ENCODE data around the gene POMGNT2.

- TF ChIP-seq CTCF (tag by site-specific recombination; IDR thresholded peaks at IDR 0.05) (no peak), ZNF776 (tag by site-specific recombination; IDR thresholded peaks at IDR 0.05; ENCODE audit: borderline replicate concordance) (no peak), SALL2 (tag by site-specific recombination; IDR thresholded peaks at IDR 0.05; ENCODE audit: borderline replicate concordance) (no peak), PATZ1 (tag by site-specific recombination; IDR thresholded peaks at IDR 0.05) (no peak), ZNF24 (tag by site-specific recombination; IDR thresholded peaks at IDR 0.05) (no peak)
These were observed 72.9 kb downstream of the POMGNT2 start for GRCh38 chr3:43032646-43033628.
